Kidney epithelial cell (primary cell): ENCODE measurements around the gene TAB2. TPM values are rescaled to one million over a fixed set of nuclear protein-coding genes. Genes with fewer than 3 reads are reported as not detected.

Experiments used
- DNase-seq: peaks from one replicate; pipeline ENCODE4 v3.0.0-alpha.2; 2010; ENCODE audit warnings: low read depth
- H3K27me3 ChIP-seq: 2 replicates; pipeline ENCODE4 v1.6.0; 2011; ENCODE audit warnings: low read length; ENCODE audit not compliant: control insufficient read depth, insufficient read depth
- H3K36me3 ChIP-seq: 2 replicates; pipeline ENCODE4 v1.5.1; 2011; ENCODE audit warnings: low read length; ENCODE audit not compliant: control insufficient read depth, insufficient read depth
- H3K4me3 ChIP-seq: 2 replicates; pipeline ENCODE4 v1.5.1; 2011; ENCODE audit warnings: low read depth, mild to moderate bottlenecking, control low read depth, low read length
- CTCF ChIP-seq: IDR thresholded peaks from 2 replicates; pipeline ENCODE4 v1.5.1; 2011; ENCODE audit warnings: mild to moderate bottlenecking, moderate library complexity, low read length, control low read depth, inconsistent platforms; ENCODE audit not compliant: insufficient read depth, poor library complexity, severe bottlenecking
- total RNA-seq: library from RNA; depleted of rRNA; stranded (reverse); fragments of >200 nt; gene quantifications from 2 replicates; pipeline ENCODE4 v1.2.3, GENCODE V29; 2015

The TAB2 gene
- total RNA-seq, 1 donor from 2014 or later: 30.7 TPM

DNA sequence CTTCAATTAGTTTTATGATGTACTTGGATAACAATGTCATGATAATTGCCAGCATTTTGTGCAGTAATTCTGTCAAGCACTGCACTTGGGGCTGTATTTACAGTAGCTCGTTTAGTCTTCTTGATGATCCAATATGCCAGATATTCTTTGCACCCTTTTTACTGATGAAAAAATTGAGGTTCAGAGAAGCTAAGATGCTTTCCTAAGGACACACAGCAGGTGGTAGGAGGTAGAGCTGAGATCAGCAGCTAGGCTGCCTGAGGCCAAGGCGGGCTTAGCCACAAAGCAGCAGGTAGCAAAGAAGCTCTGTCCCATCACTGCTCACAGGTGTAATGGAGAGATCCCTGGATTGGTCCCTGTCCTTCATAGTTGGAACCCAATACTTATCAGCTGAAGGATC is 115.9 kb downstream of the TAB2 start:
- H3K36me3 ChIP-seq: no peaks in the 10 kb centered on the region
- no peak overlapping the region for H3K4me3 ChIP-seq
- no peak for TF ChIP-seq CTCF
- no peak for DNase-seq
- no peaks in the 10 kb centered on the region for H3K27me3 ChIP-seq

DNA sequence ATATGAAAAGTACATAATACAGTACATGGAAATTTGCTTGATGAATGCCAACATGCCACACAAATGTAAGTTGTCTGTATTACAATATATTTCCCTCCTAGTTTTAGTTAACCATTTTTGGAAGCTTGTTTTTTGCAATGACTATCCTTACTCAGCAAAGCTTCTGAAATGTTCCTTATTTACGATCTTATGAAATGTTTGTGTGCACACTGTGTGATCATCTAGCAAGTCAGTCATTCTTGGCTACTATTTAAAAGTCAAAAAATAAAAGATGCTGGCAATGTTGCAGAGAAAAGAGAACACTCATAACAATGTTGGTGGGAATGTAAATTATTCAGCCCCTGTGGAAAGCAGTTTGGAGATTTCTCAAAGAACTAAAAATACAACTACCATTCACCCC is 116.4 kb downstream of the TAB2 start:
- DNase-seq: no peak

GRCh38 chr6:149435919-149436586 is 118.5 kb downstream of the TAB2 start:
- H3K36me3 ChIP-seq: no peaks in the 10 kb centered on the region
- no peaks in the 10 kb centered on the region for H3K27me3 ChIP-seq
- DNase-seq: no peak
- no peak for TF ChIP-seq CTCF
- no peak overlapping the region for H3K4me3 ChIP-seq

More for the DNA sequence above, 116.4 kb downstream of the TAB2 start:
- TF ChIP-seq CTCF: no peak
- no peak overlapping the region for H3K4me3 ChIP-seq
- H3K36me3 ChIP-seq: no peaks in the 10 kb centered on the region
- no peaks in the 10 kb centered on the region for H3K27me3 ChIP-seq

DNA sequence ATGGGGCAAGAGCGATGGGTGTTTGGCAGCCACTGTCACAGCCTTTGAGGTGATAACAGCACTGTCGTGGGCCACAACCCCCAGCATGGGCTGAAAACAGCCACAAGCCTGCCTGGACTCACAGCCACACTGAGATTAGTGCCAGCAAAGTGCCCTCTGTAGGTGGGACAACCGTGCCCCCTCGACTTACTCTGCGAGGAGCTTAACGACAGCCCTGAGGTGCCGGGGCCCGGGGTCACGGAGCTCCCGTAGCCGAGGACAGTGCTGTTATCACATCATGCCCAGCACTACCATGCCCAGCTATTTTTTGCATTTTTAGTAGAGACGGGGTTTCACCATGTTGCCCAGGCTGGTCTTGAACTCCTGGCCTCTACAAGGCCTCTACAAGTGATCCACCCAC is 119.1 kb downstream of the TAB2 start:
- no peaks in the 10 kb centered on the region for H3K36me3 ChIP-seq
- DNase-seq: no peak
- no peaks in the 10 kb centered on the region for H3K27me3 ChIP-seq
- no peak for TF ChIP-seq CTCF
- H3K4me3 ChIP-seq: no peak overlapping the region

DNA sequence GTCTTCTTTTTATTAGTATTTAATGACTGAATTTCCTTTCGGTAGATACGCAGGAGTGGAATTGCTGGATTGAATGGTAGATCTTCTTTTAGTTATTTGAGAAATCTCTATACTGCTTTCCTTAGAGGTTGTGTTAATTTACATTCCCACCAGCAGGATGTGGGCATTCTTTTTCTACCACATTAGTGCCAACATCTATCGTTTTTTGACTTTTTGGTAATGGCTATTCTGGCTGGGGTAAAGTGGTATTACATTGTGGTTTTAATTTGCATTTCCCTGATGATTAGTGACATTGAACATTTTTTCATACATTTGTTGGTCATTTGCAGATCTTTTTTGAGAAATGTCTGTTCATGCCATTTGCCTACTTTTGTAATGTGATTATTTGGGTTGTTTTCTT is 119.7 kb downstream of the TAB2 start:
- no peak for TF ChIP-seq CTCF
- no peaks in the 10 kb centered on the region for H3K36me3 ChIP-seq
- no peak overlapping the region for H3K4me3 ChIP-seq
- no peaks in the 10 kb centered on the region for H3K27me3 ChIP-seq
- DNase-seq: no peak

DNA sequence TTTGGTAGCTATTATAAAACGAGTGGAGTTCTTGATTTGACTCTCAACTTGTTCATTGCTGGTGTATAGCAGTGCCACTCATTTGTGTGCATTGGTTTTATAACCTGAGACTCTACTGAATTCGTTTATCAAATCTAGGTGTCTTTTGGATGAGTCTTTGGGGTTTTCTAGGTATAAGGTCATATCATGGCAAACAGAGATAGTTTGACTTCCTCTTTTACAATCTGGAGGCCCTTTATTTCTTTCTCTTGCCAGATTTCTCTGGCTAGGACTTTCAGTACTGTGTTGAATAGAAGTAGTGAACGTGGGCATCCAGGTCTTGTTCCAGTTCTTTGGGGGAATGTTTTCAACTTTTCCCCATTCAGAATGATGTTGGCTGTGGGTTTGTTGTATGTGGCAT is 121.3 kb downstream of the TAB2 start:
- Histone ChIP-seq H3K36me3 (no peaks in the 10 kb centered on the region), H3K27me3 (no peaks in the 10 kb centered on the region), H3K4me3 (no peak overlapping the region)
- DNase-seq: no peak
- TF ChIP-seq CTCF: no peak
